Fibroblast of mammary gland (primary cell): Measurements from ENCODE around the gene HSD17B12.

ENCODE experiments used
- DNase-seq: peaks from one replicate; pipeline ENCODE4 v3.0.0-alpha.2; 2010; ENCODE audit warnings: low read depth
- H3K4me3 ChIP-seq: 2 replicates; pipeline ENCODE4 v1.5.1; 2011; ENCODE audit warnings: low read depth, mild to moderate bottlenecking, low read length, moderate library complexity; ENCODE audit not compliant: control insufficient read depth
- CTCF ChIP-seq: conservative IDR thresholded peaks from 2 replicates; pipeline ENCODE4 v1.5.1; 2011; ENCODE audit warnings: low read depth, low read length, inconsistent platforms; ENCODE audit not compliant: control insufficient read depth, insufficient read depth

Gene HSD17B12

GRCh38 chr11:43823851-43824250 lies 143.3 kb downstream of the HSD17B12 start:
- no peak overlapping the region for H3K4me3 ChIP-seq
- DNase-seq, result no peak
- no peak for TF ChIP-seq CTCF

GRCh38 chr11:43825217-43825816 lies 144.8 kb downstream of the HSD17B12 start:
- no peak overlapping the region for H3K4me3 ChIP-seq
- peak; percentile 78 for TF ChIP-seq CTCF
- peak; percentile 46 for DNase-seq

- peak; percentile 100 for DNase-seq
- TF ChIP-seq CTCF, result no peak
- H3K4me3 ChIP-seq, result no peak overlapping the region
These were observed 150.4 kb downstream of the HSD17B12 start for GRCh38 chr11:43830928-43831440.

GRCh38 chr11:43832536-43832935 lies 152.0 kb downstream of the HSD17B12 start:
- no peak for TF ChIP-seq CTCF
- no peak overlapping the region for H3K4me3 ChIP-seq
- no peak for DNase-seq

DNA sequence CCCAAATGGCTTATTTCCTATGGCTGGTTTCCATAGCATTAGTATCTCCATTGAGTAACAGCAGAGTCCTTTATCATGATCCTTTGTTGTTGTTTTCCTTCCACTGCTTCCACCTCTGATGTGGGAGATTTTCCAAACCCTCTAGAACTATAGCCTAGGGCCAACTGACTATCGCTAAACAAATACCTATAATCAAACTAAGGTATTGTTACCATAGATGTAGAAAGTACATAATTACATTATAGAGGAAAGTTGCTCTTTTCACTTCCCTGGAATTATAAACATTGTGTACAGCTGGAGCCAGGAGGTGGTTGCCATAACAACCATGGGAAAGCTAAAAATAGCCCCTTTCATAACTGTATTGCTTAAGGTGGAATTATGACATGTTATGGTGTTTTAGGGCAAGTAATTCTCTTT lies 153.1 kb downstream of the HSD17B12 start:
- no peak for TF ChIP-seq CTCF
- peak; percentile 37 for DNase-seq
- no peak overlapping the region for H3K4me3 ChIP-seq

DNA sequence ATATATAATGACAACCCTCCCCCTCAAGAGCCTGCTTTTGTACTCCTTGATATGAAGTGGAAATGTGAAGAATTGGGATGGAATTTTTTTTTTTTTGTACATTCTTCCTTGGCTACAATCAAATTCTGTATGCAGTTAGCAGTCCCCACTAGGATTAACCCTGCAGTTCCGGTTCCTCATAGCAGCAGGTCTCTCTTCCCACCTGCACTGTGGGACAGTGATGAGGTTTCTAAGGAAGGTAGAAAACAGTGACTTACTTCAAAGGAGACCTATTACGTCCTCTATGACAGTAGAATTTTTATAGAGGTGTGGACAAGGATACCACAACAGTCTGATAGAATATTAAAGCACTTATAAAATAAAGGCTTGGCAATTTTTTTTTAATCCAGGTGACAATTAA lies 153.7 kb downstream of the HSD17B12 start:
- TF ChIP-seq CTCF, result no peak
- no peak for DNase-seq

More for the DNA sequence above, 153.7 kb downstream of the HSD17B12 start:
- H3K4me3 ChIP-seq, result no peak overlapping the region
